Neuron (in vitro differentiated cells): ENCODE measurements around the gene NRDE2.
A peak's percentile ranks its signal among the peaks of the same experiment; 100 is the strongest.

Experiments
- H2AFZ ChIP-seq: one replicate; pipeline ENCODE4 v1.6.1; 2013; ENCODE audit warnings: low read depth, mild to moderate bottlenecking, inconsistent platforms, low read length, moderate library complexity
- H3K27me3 ChIP-seq: one replicate; pipeline ENCODE4 v1.6.1; 2013; ENCODE audit warnings: low read length; ENCODE audit not compliant: insufficient read depth
- H3K36me3 ChIP-seq: one replicate; pipeline ENCODE4 v1.6.1; 2013; ENCODE audit warnings: low read length; ENCODE audit not compliant: insufficient read depth
- H3K4me1 ChIP-seq: one replicate; pipeline ENCODE4 v1.6.1; 2013; ENCODE audit warnings: low read length; ENCODE audit not compliant: insufficient read depth
- H3K4me3 ChIP-seq: 2 replicates; pipeline ENCODE4 v1.5.1; 2013; ENCODE audit warnings: mild to moderate bottlenecking, low read length, moderate library complexity
- H3K9me3 ChIP-seq: one replicate; pipeline ENCODE4 v1.6.1; 2013; ENCODE audit warnings: low read length

NRDE2 gene, protein sequence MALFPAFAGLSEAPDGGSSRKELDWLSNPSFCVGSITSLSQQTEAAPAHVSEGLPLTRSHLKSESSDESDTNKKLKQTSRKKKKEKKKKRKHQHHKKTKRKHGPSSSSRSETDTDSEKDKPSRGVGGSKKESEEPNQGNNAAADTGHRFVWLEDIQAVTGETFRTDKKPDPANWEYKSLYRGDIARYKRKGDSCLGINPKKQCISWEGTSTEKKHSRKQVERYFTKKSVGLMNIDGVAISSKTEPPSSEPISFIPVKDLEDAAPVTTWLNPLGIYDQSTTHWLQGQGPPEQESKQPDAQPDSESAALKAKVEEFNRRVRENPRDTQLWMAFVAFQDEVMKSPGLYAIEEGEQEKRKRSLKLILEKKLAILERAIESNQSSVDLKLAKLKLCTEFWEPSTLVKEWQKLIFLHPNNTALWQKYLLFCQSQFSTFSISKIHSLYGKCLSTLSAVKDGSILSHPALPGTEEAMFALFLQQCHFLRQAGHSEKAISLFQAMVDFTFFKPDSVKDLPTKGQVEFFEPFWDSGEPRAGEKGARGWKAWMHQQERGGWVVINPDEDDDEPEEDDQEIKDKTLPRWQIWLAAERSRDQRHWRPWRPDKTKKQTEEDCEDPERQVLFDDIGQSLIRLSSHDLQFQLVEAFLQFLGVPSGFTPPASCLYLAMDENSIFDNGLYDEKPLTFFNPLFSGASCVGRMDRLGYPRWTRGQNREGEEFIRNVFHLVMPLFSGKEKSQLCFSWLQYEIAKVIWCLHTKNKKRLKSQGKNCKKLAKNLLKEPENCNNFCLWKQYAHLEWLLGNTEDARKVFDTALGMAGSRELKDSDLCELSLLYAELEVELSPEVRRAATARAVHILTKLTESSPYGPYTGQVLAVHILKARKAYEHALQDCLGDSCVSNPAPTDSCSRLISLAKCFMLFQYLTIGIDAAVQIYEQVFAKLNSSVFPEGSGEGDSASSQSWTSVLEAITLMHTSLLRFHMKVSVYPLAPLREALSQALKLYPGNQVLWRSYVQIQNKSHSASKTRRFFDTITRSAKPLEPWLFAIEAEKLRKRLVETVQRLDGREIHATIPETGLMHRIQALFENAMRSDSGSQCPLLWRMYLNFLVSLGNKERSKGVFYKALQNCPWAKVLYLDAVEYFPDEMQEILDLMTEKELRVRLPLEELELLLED

DNA sequence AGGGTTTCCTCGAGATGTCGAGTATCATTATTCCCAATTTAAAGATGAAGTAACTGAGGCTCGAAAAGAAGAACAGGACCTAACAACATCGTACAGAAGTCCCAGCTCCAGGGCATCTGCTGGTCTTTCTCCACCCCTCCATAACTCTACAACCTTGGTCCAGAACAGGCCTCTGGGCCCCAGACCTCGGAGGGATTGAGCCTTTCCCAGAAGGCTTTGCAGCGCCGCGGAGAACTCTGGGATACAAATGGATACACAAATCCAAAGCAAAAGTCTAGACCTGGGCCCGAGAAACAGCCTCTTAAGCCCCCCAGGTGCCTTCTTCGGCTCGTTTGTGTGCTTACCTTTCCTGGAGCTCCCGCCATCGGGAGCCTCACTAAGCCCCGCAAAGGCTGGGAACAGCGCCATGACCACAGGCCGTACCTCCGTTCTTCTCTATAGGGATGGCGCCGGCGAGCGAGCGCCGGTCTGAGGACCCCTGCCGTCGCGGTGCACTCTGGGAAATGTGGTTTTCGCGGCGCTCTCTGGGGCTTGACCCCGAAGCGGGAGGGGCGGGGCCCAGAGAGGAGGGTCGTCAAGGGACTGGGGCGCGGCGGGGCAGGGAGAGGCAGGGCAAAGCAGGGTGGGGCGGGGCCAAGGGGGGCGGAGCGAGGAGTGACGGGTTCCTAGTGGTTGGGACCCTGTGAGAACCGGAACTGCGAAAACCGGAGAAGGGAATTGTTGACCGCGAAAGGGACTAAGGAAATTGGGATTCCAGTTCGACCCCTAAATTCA is at the start of gene NRDE2:
Gene NRDE2 (minus strand): TSS at position 445 of the 774 bp plus-strand sequence. CDS start 37 bp downstream, at position 408.
- Histone ChIP-seq H3K27me3 (no peaks in the 10 kb centered on the region), H3K36me3 (no peaks in the 10 kb centered on the region), H2AFZ (peak within 1 kb of the TSS; percentile 83), H3K9me3 (no peaks in the 10 kb centered on the region), H3K4me1 (no peaks in the 10 kb centered on the region), H3K4me3 (peak within 1 kb of the TSS; percentile 92)

DNA sequence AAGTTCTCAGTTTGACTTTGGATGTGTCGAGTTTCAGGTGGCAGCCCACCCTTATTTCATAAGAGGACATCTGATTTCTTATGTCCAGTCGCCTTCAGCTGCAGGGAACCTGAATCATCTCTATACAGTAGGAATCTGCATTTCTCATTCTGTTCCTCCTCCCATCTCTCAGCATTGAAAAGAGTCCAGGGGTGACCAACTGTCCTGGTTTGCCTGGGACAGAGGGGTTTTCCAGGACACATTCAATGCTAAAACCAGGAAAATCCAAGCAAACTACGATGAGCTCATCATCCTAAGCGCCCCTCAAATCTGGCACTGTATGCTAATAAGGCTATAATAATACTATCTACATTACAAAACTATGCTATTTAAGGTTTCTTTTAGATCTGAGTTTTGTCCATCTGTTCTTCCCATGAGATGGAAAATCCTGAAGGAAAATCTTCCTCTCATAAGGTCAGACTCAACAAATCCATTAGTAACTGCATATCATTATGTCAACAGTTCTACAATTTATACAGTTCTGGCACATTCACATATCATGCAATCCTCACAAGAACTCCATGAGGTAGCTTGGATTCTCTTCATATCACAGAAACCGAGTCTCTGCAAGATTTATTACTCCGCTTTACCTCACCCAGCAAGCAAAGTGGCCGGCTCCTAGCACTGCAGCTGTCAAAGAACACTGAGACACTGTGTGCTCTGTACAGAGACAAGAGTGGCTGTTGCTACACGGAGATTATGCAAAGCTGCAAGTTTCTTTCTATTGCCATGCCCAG is 49.5 kb upstream of the NRDE2 start:
- no peaks in the 10 kb centered on the region for H3K36me3 ChIP-seq
- peaks cover 21% of the 10 kb centered on the region for H3K4me1 ChIP-seq
- no peaks in the 10 kb centered on the region for H3K9me3 ChIP-seq
- no peaks in the 10 kb centered on the region for H3K27me3 ChIP-seq
- no peak overlapping the region for H2AFZ ChIP-seq
- H3K4me3 ChIP-seq = peak overlapping the region; percentile 74

DNA sequence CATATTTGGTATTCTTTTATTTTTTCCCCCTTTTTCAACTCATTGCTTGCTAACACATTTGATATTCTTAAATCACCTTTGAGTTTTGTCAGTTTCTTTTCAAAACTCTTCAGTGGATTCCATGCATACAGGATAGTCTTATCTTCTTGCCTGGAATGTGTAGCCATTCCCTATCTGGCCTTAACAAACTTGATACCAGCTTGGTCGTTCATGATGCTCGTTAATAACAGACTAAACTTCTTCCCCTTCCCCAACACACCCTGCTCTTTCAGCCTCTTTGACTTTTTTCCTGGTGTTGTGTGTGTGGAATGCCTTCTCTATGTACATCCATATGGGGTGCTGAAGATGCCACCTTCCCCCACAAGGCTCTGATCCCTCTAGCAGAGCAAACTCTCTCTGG is 47.4 kb upstream of the NRDE2 start:
- H2AFZ ChIP-seq = no peak overlapping the region

DNA sequence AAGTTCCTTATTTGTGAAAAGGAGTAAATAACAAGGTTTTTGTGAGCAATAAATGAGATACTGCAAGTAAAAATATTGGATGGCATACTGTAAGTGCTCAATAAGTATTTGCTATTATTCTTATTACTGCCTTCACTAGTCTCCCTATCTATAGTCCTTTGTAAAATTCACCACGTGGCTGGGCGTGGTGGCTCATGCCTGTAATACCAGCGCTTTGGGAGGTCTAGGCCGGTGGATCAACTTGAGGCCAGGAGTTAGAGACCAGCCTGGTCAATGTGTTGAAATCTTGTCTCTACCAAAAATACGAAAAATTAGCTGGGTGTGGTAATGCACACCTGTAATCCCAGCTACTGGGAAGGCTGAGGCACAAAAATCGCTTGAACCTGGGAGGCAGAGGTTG is 46.5 kb upstream of the NRDE2 start:
- H2AFZ ChIP-seq = no peak overlapping the region
- H3K36me3 ChIP-seq = no peaks in the 10 kb centered on the region
- no peaks in the 10 kb centered on the region for H3K27me3 ChIP-seq
- no peaks in the 10 kb centered on the region for H3K9me3 ChIP-seq
- peaks cover 16% of the 10 kb centered on the region for H3K4me1 ChIP-seq
- no peak overlapping the region for H3K4me3 ChIP-seq

More for the DNA sequence above, 47.4 kb upstream of the NRDE2 start:
- no peaks in the 10 kb centered on the region for H3K27me3 ChIP-seq
- no peaks in the 10 kb centered on the region for H3K36me3 ChIP-seq
- H3K9me3 ChIP-seq = no peaks in the 10 kb centered on the region
- peaks cover 18% of the 10 kb centered on the region for H3K4me1 ChIP-seq
- H3K4me3 ChIP-seq = no peak overlapping the region

DNA sequence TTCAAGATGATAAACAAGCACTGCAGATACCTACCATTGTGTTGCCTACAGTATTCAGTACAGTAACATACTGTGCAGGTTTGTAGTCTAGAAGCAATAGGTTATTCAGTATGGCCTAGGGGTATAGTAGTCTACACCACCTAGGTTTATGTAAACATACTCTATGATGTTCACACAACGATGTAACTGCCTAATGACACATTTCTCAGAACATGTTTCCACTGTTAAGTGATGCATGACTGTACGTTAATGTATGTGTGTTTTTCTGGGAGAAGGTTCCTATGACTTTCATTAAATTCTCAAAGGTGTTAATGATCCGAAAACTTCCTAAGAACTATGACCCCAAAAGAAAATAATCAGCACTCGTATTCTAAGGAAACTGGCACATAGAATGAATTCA is 44.2 kb upstream of the NRDE2 start:
- Histone ChIP-seq H2AFZ (no peak overlapping the region), H3K4me3 (no peak overlapping the region), H3K9me3 (no peaks in the 10 kb centered on the region)

DNA sequence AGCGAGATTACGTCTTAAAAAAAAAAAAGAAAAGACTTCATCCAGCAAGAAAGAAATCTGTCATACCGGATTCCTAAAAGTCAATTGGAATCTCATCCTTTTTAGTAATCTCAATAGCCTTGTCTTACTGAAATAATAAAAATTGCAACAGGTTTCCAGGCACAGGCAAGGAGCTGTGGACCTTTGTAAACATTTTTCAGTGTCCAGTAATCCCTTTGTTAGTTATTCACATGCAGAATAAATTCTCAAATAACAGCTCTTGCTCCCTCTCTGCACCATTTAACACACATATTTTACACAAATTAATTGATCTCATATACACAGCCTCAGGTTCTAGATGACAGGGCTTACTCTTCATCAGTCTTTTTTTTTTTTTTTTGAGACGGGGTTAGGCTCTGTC is 43.1 kb upstream of the NRDE2 start:
- Histone ChIP-seq H3K4me3 (no peak overlapping the region), H2AFZ (no peak overlapping the region), H3K36me3 (no peaks in the 10 kb centered on the region), H3K9me3 (no peaks in the 10 kb centered on the region), H3K4me1 (no peaks in the 10 kb centered on the region), H3K27me3 (no peaks in the 10 kb centered on the region)

More for the DNA sequence above, 44.2 kb upstream of the NRDE2 start:
- H3K4me1 ChIP-seq = peaks cover under 1% of the 10 kb centered on the region
- H3K36me3 ChIP-seq = no peaks in the 10 kb centered on the region
- H3K27me3 ChIP-seq = no peaks in the 10 kb centered on the region

DNA sequence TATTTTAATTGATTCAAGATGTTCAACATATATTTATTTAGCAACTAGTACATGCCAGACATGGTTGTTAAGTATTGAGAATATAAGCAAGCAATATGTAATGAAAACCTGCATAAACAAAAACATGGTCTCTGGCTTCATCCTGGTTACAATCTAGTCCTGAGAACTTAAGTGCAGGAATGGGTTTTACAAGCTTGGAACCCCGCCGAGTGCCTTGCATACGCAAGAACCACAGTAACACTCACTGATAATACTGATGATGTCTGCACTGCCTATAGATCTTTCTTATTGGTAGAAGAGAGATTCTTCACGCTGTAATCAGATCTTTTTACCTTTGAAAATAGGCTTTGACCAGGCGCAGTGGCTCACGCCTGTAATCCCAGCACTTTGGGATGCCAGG is 42.1 kb upstream of the NRDE2 start:
- H3K27me3 ChIP-seq = no peaks in the 10 kb centered on the region
- no peak overlapping the region for H3K4me3 ChIP-seq
- H3K9me3 ChIP-seq = no peaks in the 10 kb centered on the region
- no peaks in the 10 kb centered on the region for H3K4me1 ChIP-seq
- no peak overlapping the region for H2AFZ ChIP-seq
- no peaks in the 10 kb centered on the region for H3K36me3 ChIP-seq

DNA sequence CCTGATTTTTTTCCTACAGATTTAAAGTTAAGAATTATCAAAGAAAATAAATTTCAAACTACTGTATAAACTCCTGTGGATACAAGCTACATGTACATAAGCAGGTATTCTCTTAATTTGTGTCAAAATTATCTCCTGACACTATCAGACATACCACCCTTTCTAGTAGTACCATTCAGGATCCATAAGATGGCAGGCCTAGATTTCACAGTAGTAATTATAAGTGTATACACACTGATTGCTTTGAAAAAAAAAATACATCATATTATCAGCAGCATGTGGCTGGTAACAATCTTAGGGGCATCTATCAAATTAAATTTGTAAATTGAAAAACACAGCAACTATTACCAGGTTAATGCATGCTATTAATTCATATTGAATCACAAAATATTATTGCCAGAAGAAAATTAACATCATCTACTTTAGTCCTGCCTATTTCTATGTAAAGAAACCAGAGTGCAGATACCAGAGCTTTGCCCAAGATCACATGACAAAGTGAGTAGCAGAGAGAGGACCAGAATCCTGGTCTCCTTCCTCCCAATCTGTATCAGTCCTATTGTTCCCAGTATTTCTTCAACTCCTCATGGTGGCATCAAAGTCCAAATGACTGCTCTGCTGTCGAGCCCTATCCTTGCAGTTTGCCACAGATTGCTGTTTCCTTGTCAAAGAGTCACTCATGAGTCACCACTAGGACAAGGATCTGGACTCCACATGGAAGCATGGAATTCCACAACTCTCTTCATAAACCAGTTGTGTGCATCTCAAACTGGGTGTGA is 37.4 kb upstream of the NRDE2 start:
- Histone ChIP-seq H3K4me3 (no peak overlapping the region), H3K27me3 (no peaks in the 10 kb centered on the region), H3K36me3 (no peaks in the 10 kb centered on the region), H3K4me1 (no peaks in the 10 kb centered on the region), H2AFZ (no peak overlapping the region), H3K9me3 (no peaks in the 10 kb centered on the region)

DNA sequence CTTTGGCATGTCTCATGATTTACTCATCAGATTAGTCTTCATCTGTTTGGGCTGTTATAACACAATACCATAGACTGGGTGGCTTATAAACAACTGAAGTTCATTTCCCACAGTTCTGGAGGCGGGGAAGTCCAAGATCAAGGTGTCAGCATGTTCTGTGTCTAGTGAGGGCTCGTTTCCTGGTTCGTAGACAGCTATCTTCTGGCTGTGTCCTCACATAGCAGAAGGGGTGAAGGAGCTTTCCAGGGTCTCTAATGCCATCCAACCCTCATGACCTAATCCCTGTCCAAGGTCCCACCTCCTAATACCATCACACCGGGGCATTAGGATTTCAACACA is 30.8 kb upstream of the NRDE2 start:
- H3K4me3 ChIP-seq = no peak overlapping the region
- H3K4me1 ChIP-seq = no peaks in the 10 kb centered on the region
- no peak overlapping the region for H2AFZ ChIP-seq
- no peaks in the 10 kb centered on the region for H3K36me3 ChIP-seq
- H3K9me3 ChIP-seq = no peaks in the 10 kb centered on the region
- no peaks in the 10 kb centered on the region for H3K27me3 ChIP-seq

DNA sequence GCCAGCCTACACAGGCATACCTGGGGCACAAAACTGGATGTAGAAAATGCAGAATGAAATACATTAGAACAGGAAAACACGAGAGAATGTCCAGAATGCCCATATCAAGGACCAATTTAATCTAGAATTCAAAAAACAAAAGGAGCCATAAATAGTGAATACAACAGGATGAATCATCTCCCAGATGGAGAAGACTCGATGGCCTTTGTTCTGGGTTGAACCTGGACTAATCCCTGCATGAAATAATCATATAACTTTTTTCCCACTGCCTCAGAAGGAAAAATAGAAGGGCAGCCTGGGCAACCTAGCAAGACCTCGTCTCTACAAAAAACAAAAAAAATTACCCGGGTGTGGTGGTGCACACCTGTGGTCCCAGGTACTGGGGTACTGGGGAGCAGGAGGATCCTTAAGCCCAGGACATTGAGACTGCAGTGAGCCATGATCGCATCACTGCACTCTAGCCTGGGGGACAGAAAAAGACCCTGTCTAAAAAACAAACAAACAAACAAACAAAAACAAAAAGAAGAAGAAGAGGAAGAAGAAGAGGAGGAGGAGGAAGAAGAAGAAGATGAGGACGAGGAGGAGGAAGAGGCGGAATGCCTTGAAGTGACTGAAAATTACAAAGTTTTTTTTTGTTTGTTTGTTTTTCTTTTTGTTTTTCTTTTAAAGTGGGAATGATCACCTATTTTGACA is 30.3 kb upstream of the NRDE2 start:
- H3K27me3 ChIP-seq = no peaks in the 10 kb centered on the region
- no peaks in the 10 kb centered on the region for H3K36me3 ChIP-seq
- H3K4me3 ChIP-seq = no peak overlapping the region
- H3K4me1 ChIP-seq = no peaks in the 10 kb centered on the region
- no peak overlapping the region for H2AFZ ChIP-seq
- no peaks in the 10 kb centered on the region for H3K9me3 ChIP-seq

DNA sequence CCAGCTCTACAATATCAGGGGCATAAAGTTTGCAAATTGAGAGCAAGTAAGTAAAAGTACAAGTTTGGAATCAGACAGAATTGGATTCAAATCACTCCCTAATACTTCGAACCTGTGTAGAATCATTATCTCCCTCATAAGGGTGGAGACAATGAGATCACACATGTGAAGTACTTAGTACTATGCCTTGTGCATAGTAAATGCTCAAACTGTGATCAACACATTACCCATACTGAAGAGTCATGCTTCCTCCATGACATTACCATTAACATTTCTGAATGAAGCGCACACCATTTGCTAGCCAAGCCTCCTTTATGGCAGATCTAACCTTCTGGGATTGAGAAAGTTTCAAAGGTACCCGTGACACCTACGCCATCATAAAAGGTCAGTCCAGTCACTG is 26.6 kb upstream of the NRDE2 start:
- Histone ChIP-seq H3K9me3 (no peaks in the 10 kb centered on the region), H3K4me3 (no peak overlapping the region), H3K27me3 (no peaks in the 10 kb centered on the region), H2AFZ (no peak overlapping the region), H3K4me1 (no peaks in the 10 kb centered on the region), H3K36me3 (no peaks in the 10 kb centered on the region)
